ENCODE measurements around the gene HLA-DOA.

- TF ChIP-seq CTCF (IDR thresholded peaks at IDR 0.05; ENCODE audit: low read depth, low read length, missing input control) (no peak), RAD21 (IDR thresholded peaks at IDR 0.05) (no peak), REST (IDR thresholded peaks at IDR 0.05) (no peak), YY1 (IDR thresholded peaks at IDR 0.05) (no peak), TAF1 (conservative IDR thresholded peaks at IDR 0.05) (no peak), SP1 (IDR thresholded peaks at IDR 0.05) (no peak), ZBTB33 (IDR thresholded peaks at IDR 0.05) (no peak), EGR1 (IDR thresholded peaks at IDR 0.05; ENCODE audit: low read depth in 2 of 2) (no peak), JUND (IDR thresholded peaks at IDR 0.05) (no peak), ATF3 (IDR thresholded peaks at IDR 0.05) (no peak), GABPA (IDR thresholded peaks at IDR 0.05 in 1 of 2, conservative IDR thresholded peaks at IDR 0.05 in 1 of 2) (no peak)
These were observed at the start of gene HLA-DOA for GRCh38 chr6:33008944-33009861.

Measured in liver (tissue), 3 donors.